GM12878 (cell line): ENCODE measurements around the gene SIL1.

Experiments
- E4F1 ChIP-seq: fragments of 450-650 bp; IDR thresholded peaks from 2 replicates; pipeline ENCODE4 v1.6.1; 2018; ENCODE audit warnings: borderline replicate concordance, mild to moderate bottlenecking; ENCODE audit not compliant: partially characterized antibody
- POLR2AphosphoS5 ChIP-seq: IDR thresholded peaks from 2 replicates; pipeline ENCODE4 v1.6.1; 2011; ENCODE audit warnings: mild to moderate bottlenecking, low read length, inconsistent platforms
- RAD21 ChIP-seq: IDR thresholded peaks from 2 replicates; pipeline ENCODE4 v1.6.1; 2011; ENCODE audit warnings: mild to moderate bottlenecking, low read depth, low read length, moderate library complexity; ENCODE audit not compliant: insufficient read depth
- RELA ChIP-seq: fragments of 450-650 bp; IDR thresholded peaks from 2 replicates; pipeline ENCODE4 v1.8.0; 2014; ENCODE audit warnings: borderline replicate concordance; ENCODE audit not compliant: partially characterized antibody
- SMC3 ChIP-seq: IDR thresholded peaks from 2 replicates; pipeline ENCODE4 v1.6.1; 2011; ENCODE audit warnings: low read length, improper control_type of control experiment, borderline replicate concordance
- ZBTB33 ChIP-seq: fragments of 450-650 bp; IDR thresholded peaks from 2 replicates; pipeline ENCODE4 v1.6.1; 2017; ENCODE audit warnings: mild to moderate bottlenecking

- TF ChIP-seq POLR2AphosphoS5 (no peak), ZBTB33 (no peak), E4F1 (no peak), RELA (no peak), RAD21 (no peak), SMC3 (no peak)
These were observed 56.5 kb downstream of the SIL1 start for GRCh38 chr5:139141446-139142204.
